Dedifferentiated amniotic fluid mesenchymal stem cell (primary cell): ENCODE results near the gene COX6B2.
A peak's percentile ranks its signal among the peaks of the same experiment; 100 is the strongest.

Source experiments
- DNase-seq: peaks from one replicate; pipeline ENCODE4 v3.0.0-alpha.2; 2016; ENCODE audit errors: extremely low spot score

Gene COX6B2

GRCh38 chr19:55312621-55313512, 41.7 kb downstream of the COX6B2 start:
- DNase-seq = no peak

GRCh38 chr19:55311797-55312196, 42.7 kb downstream of the COX6B2 start:
- no peak for DNase-seq

- DNase-seq = no peak
These were observed 43.1 kb downstream of the COX6B2 start for GRCh38 chr19:55311397-55311796.

- DNase-seq = no peak
These were observed 44.0 kb downstream of the COX6B2 start for GRCh38 chr19:55310498-55310897.

- no peak for DNase-seq
These were observed 45.1 kb downstream of the COX6B2 start for GRCh38 chr19:55309448-55309847.

- no peak for DNase-seq
These were observed 46.2 kb downstream of the COX6B2 start for GRCh38 chr19:55308281-55308680.

- DNase-seq = no peak
These were observed 47.8 kb downstream of the COX6B2 start for GRCh38 chr19:55306712-55307111.

GRCh38 chr19:55305983-55306562, 48.4 kb downstream of the COX6B2 start:
- no peak for DNase-seq

GRCh38 chr19:55305491-55305890, 49.0 kb downstream of the COX6B2 start:
- DNase-seq = no peak

GRCh38 chr19:55304980-55305379, 49.5 kb downstream of the COX6B2 start:
- no peak for DNase-seq

- DNase-seq = no peak
These were observed 50.1 kb downstream of the COX6B2 start for GRCh38 chr19:55304279-55304978.

GRCh38 chr19:55303477-55303876, 51.0 kb downstream of the COX6B2 start:
- DNase-seq = no peak

GRCh38 chr19:55302318-55302703, 52.2 kb downstream of the COX6B2 start:
- no peak for DNase-seq

- peak; percentile 58 for DNase-seq
These were observed 52.8 kb downstream of the COX6B2 start for GRCh38 chr19:55301459-55302317.

- no peak for DNase-seq
These were observed 53.5 kb downstream of the COX6B2 start for GRCh38 chr19:55300886-55301458.

GRCh38 chr19:55299991-55300390, 54.5 kb downstream of the COX6B2 start:
- DNase-seq = no peak
